HL-60 (cell line): Measurements from ENCODE around the gene VSIG10L.

Experiments used
- CTCF ChIP-seq: IDR thresholded peaks from one replicate; pipeline ENCODE4 v1.5.1; 2011; ENCODE audit warnings: low read length, control low read depth, inconsistent platforms; ENCODE audit not compliant: insufficient read depth
- POLR2AphosphoS5 ChIP-seq: IDR thresholded peaks from 2 replicates; pipeline ENCODE4 v1.6.1; 2012; ENCODE audit warnings: low read depth
- REST ChIP-seq: IDR thresholded peaks from 2 replicates; pipeline ENCODE4 v1.6.1; 2012; ENCODE audit warnings: low read depth; ENCODE audit not compliant: insufficient replicate concordance

- TF ChIP-seq CTCF (no peak), REST (no peak), POLR2AphosphoS5 (no peak)
These were observed 961 bp upstream of the VSIG10L start for GRCh38 chr19:51342631-51343569.
